K562 (cell line): ENCODE results near the gene FBXL12. TPM values are rescaled to one million over a fixed set of nuclear protein-coding genes. Genes with fewer than 3 reads are reported as not detected.
A peak's percentile ranks its signal among the peaks of the same experiment; 100 is the strongest.
"Not testable (repeated sequence)": the region's sequence is repeated elsewhere in the genome, so short reads cannot be mapped to it uniquely, and the experiment has no call there.

Source experiments
- ATAC-seq: fragments of 200-7000 bp; cut with Tn5 transposase; 3 replicates; pipeline ENCODE4 v1.9.1; 2020; ENCODE audit warnings: moderate library complexity
- BruUV-seq: library from RNA; stranded (reverse); fragments of 400-500 nt; replicated peaks from 2 replicates; lab custom pipeline; 2021; lab: Mats Ljungman, UMichigan
- CTCF ChIA-PET: fragments of 300-600 bp; formaldehyde crosslinking; extraction: SDS; loops from one replicate; lab custom pipeline; 2021; ENCODE audit warnings: low intra/inter-chr PET ratio; lab: Yijun Ruan, JAX
- POLR2A ChIA-PET: fragments of 300-600, 350-650 bp; sonication (Branson Sonifier 250); formaldehyde crosslinking; extraction: SDS; loops from one replicate; lab custom pipeline; 2021; ENCODE audit warnings: antibody characterized with exemption, inconsistent platforms; lab: Yijun Ruan, JAX
- DNase-seq, 4 experiments: peaks; one replicate each; pipeline versions ENCODE4 v3.0.0 to v3.0.0-alpha.2; 2011 to 2018; ENCODE audit warnings: low spot score in 3 of 4, mixed read lengths in 3 of 4; ENCODE audit errors: extremely low read depth in 1 of 4
- FAIRE-seq: peaks from 2 replicates; lab custom pipeline; 2011; peaks lifted over from hg19 to GRCh38; lab: Jason Lieb, UNC
- H2AFZ ChIP-seq: 2 replicates; pipeline ENCODE4 v1.6.0; 2011; ENCODE audit warnings: low read depth, low read length, control low read depth, inconsistent platforms
- H3K27ac ChIP-seq: fragments of 200-600 bp; 3 replicates; pipeline ENCODE4 v1.8.0; 2011; ENCODE audit warnings: low read depth, mild to moderate bottlenecking, control low read depth, inconsistent platforms, low read length, moderate library complexity, mixed read lengths; ENCODE audit errors: extremely low read depth
- H3K27me3 ChIP-seq, 2 experiments: fragments of 300-600 bp in 1 of 2; 2 replicates in 1 of 2; 3 replicates in 1 of 2; pipeline versions ENCODE4 v1.6.0 to v1.8.0; 2011; ENCODE audit warnings: inconsistent platforms in 2 of 2, low read length in 2 of 2, mild to moderate bottlenecking in 1 of 2, mixed read lengths in 1 of 2, moderate library complexity in 1 of 2; ENCODE audit not compliant: control insufficient read depth in 2 of 2, insufficient read depth in 2 of 2
- H3K36me3 ChIP-seq: fragments of 300-600 bp; 3 replicates; pipeline ENCODE4 v1.8.0; 2011; ENCODE audit warnings: mild to moderate bottlenecking, low read length, inconsistent platforms; ENCODE audit not compliant: control insufficient read depth, insufficient read depth
- H3K4me1 ChIP-seq, 2 experiments: fragments of 200-600 bp in 1 of 2; replicated peaks in 1 of 2; 2 replicates in 1 of 2; 3 replicates in 1 of 2; pipeline versions ENCODE4 v1.5.1 to v1.8.0; 2011; ENCODE audit warnings: inconsistent platforms in 2 of 2, low read length in 2 of 2, mild to moderate bottlenecking in 1 of 2, mixed read lengths in 1 of 2, moderate library complexity in 1 of 2; ENCODE audit not compliant: control insufficient read depth in 2 of 2, insufficient read depth in 2 of 2
- H3K4me2 ChIP-seq: 2 replicates; pipeline ENCODE4 v1.6.1; 2011; ENCODE audit warnings: low read length, control low read depth, inconsistent platforms, mixed read lengths; ENCODE audit not compliant: insufficient read depth
- H3K4me3 ChIP-seq: fragments of 200-600 bp; sonication (generic), shearing (Covaris generic); 2 replicates; pipeline ENCODE4 v1.5.1; 2016; ENCODE audit warnings: control low read depth, inconsistent platforms
- H3K79me2 ChIP-seq: fragments of 200-600 bp; 3 replicates; pipeline ENCODE4 v1.8.0; 2011; ENCODE audit warnings: low read length, inconsistent platforms; ENCODE audit not compliant: control insufficient read depth, insufficient read depth
- H3K9ac ChIP-seq, 2 experiments: 2 replicates each; pipeline versions ENCODE4 v1.6.0 to v1.6.1; 2011; ENCODE audit warnings: low read depth in 2 of 2, low read length in 2 of 2, control low read depth in 1 of 2, inconsistent platforms in 1 of 2, mild to moderate bottlenecking in 1 of 2, mixed read lengths in 1 of 2; ENCODE audit not compliant: insufficient read depth in 1 of 2
- H3K9me1 ChIP-seq: one replicate; pipeline ENCODE4 v1.6.0; 2011; ENCODE audit warnings: inconsistent platforms, mild to moderate bottlenecking, low read length, moderate library complexity; ENCODE audit not compliant: control insufficient read depth, insufficient read depth
- H3K9me3 ChIP-seq: replicated peaks from 2 replicates; pipeline ENCODE4 v1.5.1; 2011; ENCODE audit warnings: low read depth, low read length, inconsistent platforms; ENCODE audit not compliant: control insufficient read depth, insufficient read depth
- H4K20me1 ChIP-seq: replicated peaks from 2 replicates; pipeline ENCODE4 v1.6.1; 2011; ENCODE audit warnings: low read length, inconsistent platforms, mixed read lengths; ENCODE audit not compliant: control insufficient read depth, insufficient read depth
- CREB1 ChIP-seq, 2 experiments: sonication (generic) in 1 of 2; formaldehyde crosslinking in 1 of 2; IDR thresholded peaks; 2 replicates each; pipeline versions ENCODE4 v1.6.1 to v1.8.0; 2012 to 2022; ENCODE audit warnings: inconsistent platforms in 1 of 2, mild to moderate bottlenecking in 1 of 2, missing genetic modification reagents in 1 of 2, moderate library complexity in 1 of 2
- TRIM24 ChIP-seq, 2 experiments: fragments of 450-650 bp; IDR thresholded peaks; 2 replicates each; pipeline ENCODE4 v1.6.1; 2016
- ZNF431 ChIP-seq: sonication (generic); formaldehyde crosslinking; IDR thresholded peaks from 2 replicates; pipeline ENCODE4 v1.8.0; 2022; ENCODE audit warnings: mild to moderate bottlenecking, missing genetic modification reagents
- ZNF639 ChIP-seq, 2 experiments: fragments of 200-800 bp in 1 of 2; sonication (Bioruptor generic) in 1 of 2; sonication (generic) in 1 of 2; formaldehyde crosslinking in 1 of 2; IDR thresholded peaks in 1 of 2; conservative IDR thresholded peaks in 1 of 2; 2 replicates each; pipeline versions ENCODE4 v1.5.0 to v1.6.1; 2016 to 2020; ENCODE audit warnings: missing compliant biosample characterization in 1 of 2, missing genetic modification characterization in 1 of 2, missing genetic modification reagents in 1 of 2
- WGBS: fragments of 100-300 bp; shearing (Covaris generic); methylation state at CpG from one replicate; pipeline ENCODE4 v1.1.6; 2016; ENCODE audit warnings: low coverage, mixed read lengths; ENCODE audit not compliant: insufficient coverage; ENCODE audit errors: missing lambda C conversion rate; 5-methylcytosine and 5-hydroxymethylcytosine counted together
- in situ Hi-C: fragments of 300-500 bp; cut with MboI; formaldehyde crosslinking; loops from 4 replicates; pipeline ENCODE4 v1.15.0; 2018; ENCODE audit warnings: inconsistent platforms, mixed read lengths
- intact Hi-C: fragments of 100-400 bp; cut with micrococcal nuclease; formaldehyde crosslinking; loops from 2 replicates; pipeline ENCODE4 v1.14.2; 2022
- polyA plus RNA-seq, 8 experiments: library from polyadenylated mRNA; depleted of rRNA in 4 of 8; stranded (reverse) in 5 of 8; unstranded in 3 of 8; fragments of >200 nt; fragmentation: Nextera tagmentation in 2 of 8; fragmentation: Illumina TruSeq in 1 of 8; extraction: Ambion mirVana in 2 of 8; extraction: Trizol in 1 of 8; gene quantifications; 2 replicates each; pipeline versions ENCODE4 v1.2.1 to v1.2.3, GENCODE V29; 2011 to 2014; ENCODE audit warnings: inconsistent platforms in 1 of 8, missing spikeins in 1 of 8
- total RNA-seq, 7 experiments: library from RNA; depleted of rRNA in 6 of 7; stranded (reverse); fragments of >200 nt in 6 of 7; fragmentation: Illumina TruSeq in 2 of 7; extraction: Trizol in 2 of 7; gene quantifications; 2 replicates each; pipeline versions ENCODE4 v1.2.1 to v1.2.3, GENCODE V29; 2011 to 2021; ENCODE audit warnings: low replicate concordance in 1 of 7

The FBXL12 gene
- total and polyA plus RNA-seq, 9 of the 15 experiments (the other 6 are each of a cell fraction or from before 2014, with no cell fraction given) = 2.7 to 40.5 (median 26.5) TPM

- peak in 1 of 2 experiments; percentile 53; a peak in 1 of 4 replicates for TF ChIP-seq ZNF639 (CRISPR knock-in tag; conservative IDR thresholded peaks at IDR 0.05 in 1 of 2, IDR thresholded peaks at IDR 0.05 in 1 of 2)
- peak in 1 of 2 experiments; percentile 26; a peak in 1 of 4 replicates for TF ChIP-seq TRIM24 (IDR thresholded peaks at IDR 0.05)
- TF ChIP-seq, all 486 proteins: peak for 106
These were observed 33.2 kb downstream of the FBXL12 start (continued) for GRCh38 chr19:9785367-9786331.

DNA sequence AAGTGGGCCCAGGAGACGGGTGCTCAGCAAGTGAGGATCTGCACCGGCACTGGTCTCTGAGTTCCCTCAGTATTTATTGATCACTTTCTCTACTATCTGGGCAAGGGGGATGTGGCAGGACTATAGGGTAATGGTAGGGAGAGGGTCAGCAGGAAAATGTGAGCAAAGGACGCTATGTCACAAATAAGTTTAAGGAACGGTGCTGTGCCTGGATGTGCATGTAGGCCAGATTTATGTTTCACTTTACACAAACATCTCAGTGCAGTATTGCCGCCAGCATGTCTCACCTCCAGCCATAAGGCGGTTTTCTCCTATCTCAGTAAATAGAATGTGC is 34.7 kb downstream of the FBXL12 start:
- 0 out of 2 replicates have a peak overlapping the region, but pooled peaks have one; percentile 38 for H3K4me3 ChIP-seq
- H4K20me1 ChIP-seq; H3K9me3 ChIP-seq; CTCF ChIA-PET; in situ Hi-C loops; H3K9ac ChIP-seq; ATAC-seq; BruUV-seq; intact Hi-C loops; H3K27me3 ChIP-seq; H3K9me1 ChIP-seq; H3K27ac ChIP-seq; FAIRE-seq; POLR2A ChIA-PET; H3K79me2 ChIP-seq; H2AFZ ChIP-seq; H3K36me3 ChIP-seq; TF ChIP-seq CREB1 (CRISPR knock-in tag; IDR thresholded peaks at IDR 0.05): not testable (repeated sequence)
- WGBS = 29% methylated on average over 6 of the region's 6 CpGs
- H3K4me2 ChIP-seq = peak overlapping the region; percentile 74
- peaks cover 38% of the 10 kb centered on the region in 2 experiments for H3K4me1 ChIP-seq
- DNase-seq = peak in 1 of 4 experiments; percentile 45
- peak; percentile 42; the same call in 1 of the 2 replicates for TF ChIP-seq ZNF431 (CRISPR knock-in tag)
- 0 out of 2 replicates have a peak, but pooled peaks have one; percentile 13 for TF ChIP-seq CREB1 (IDR thresholded peaks at IDR 0.05)
